ENCODE measurements around the gene TAOK1. TPM values are rescaled to one million over a fixed set of nuclear protein-coding genes. Genes with fewer than 3 reads are reported as not detected.

TAOK1 gene
- total and polyA plus RNA-seq, 9 of the 15 experiments (the other 6 are each of a cell fraction or from before 2014, with no cell fraction given), result 3.2 to 33.1 (median 16.5) TPM

GRCh38 chr17:29578626-29579485, 188.7 kb downstream of the TAOK1 start:
- Histone ChIP-seq H3K27ac (ENCODE audit: extremely low read depth, low read depth, low read length) (no peak overlapping the region), H3K9me1 (ENCODE audit: control insufficient read depth, insufficient read depth, low read length) (no peaks in the 10 kb centered on the region), H2AFZ (ENCODE audit: low read depth, low read length) (no peak overlapping the region), H3K9ac (ENCODE audit: insufficient read depth in 1 of 2, low read depth in 2 of 2, low read length in 2 of 2) (peak overlapping the region in 1 of 2 experiments; percentile 48; a peak in 1 of 4 replicates), H3K9me3 (replicated peaks; ENCODE audit: control insufficient read depth, insufficient read depth, low read depth, low read length) (no peaks in the 10 kb centered on the region), H3K36me3 (ENCODE audit: control insufficient read depth, insufficient read depth, low read length) (peaks cover 67% of the 10 kb centered on the region; the same call in 2 of the 3 replicates), H3K27me3 (ENCODE audit: control insufficient read depth in 2 of 2, insufficient read depth in 2 of 2, low read length in 2 of 2) (no peaks in the 10 kb centered on the region), H3K4me1 (replicated peaks in 1 of 2; ENCODE audit: control insufficient read depth in 2 of 2, insufficient read depth in 2 of 2, low read length in 2 of 2) (peaks cover 0 to 48% of the 10 kb centered on the region in 2 experiments; a peak in 2 of 5 replicates), H3K4me3 (no peak overlapping the region), H4K20me1 (replicated peaks; ENCODE audit: control insufficient read depth, insufficient read depth, low read length) (no peaks in the 10 kb centered on the region), H3K4me2 (ENCODE audit: insufficient read depth, low read length) (no peak overlapping the region), H3K79me2 (ENCODE audit: control insufficient read depth, insufficient read depth, low read length) (no peaks in the 10 kb centered on the region)
- in situ Hi-C loops (cut with MboI), result no loop called here
- no TSS peak for BruUV-seq (replicated peaks)
- no peak for FAIRE-seq
- no peak for ATAC-seq
- TF ChIP-seq KDM1A (IDR thresholded peaks at IDR 0.05), result no peak
- TF ChIP-seq CUX1 (CRISPR knock-in tag; IDR thresholded peaks at IDR 0.05), result no peak
- no peak for TF ChIP-seq ZNF551 (CRISPR knock-in tag; IDR thresholded peaks at IDR 0.05)
- no peak for TF ChIP-seq NR1H2 (CRISPR knock-in tag; IDR thresholded peaks at IDR 0.05)
- no peak for TF ChIP-seq RBM25 (IDR thresholded peaks at IDR 0.05; ENCODE audit: low read depth, low read length, severe bottlenecking)
- intact Hi-C loops (cut with micrococcal nuclease), result no loop called here
- no peak for DNase-seq (ENCODE audit: extremely low read depth in 1 of 4, low spot score in 3 of 4)
- ChIA-PET CTCF (ENCODE audit: low intra/inter-chr PET ratio) (interaction anchor here (0.5 kb wide), 1 partner anchor 356 kb away, joined by 3 read pairs; no protein-coding TSS in a partner anchor), POLR2A (interaction anchor here (3.6 kb wide), 1 partner anchor 8 kb away, joined by 25 read pairs; no protein-coding TSS in a partner anchor)
- 76% methylated on average over 8 of the region's 14 CpGs for WGBS (ENCODE audit: insufficient coverage, low coverage, missing lambda C conversion rate)

All from K562 (cell line).